Measurements from ENCODE around the gene HIGD1C. TPM values are rescaled to one million over a fixed set of nuclear protein-coding genes. Genes with fewer than 3 reads are reported as not detected.
"Not testable (repeated sequence)": the region's sequence is repeated elsewhere in the genome, so short reads cannot be mapped to it uniquely, and the experiment has no call there.

Gene HIGD1C
- not detected in 2 replicates for total RNA-seq (2014; rRNA removed; shearing (Covaris generic))

DNA sequence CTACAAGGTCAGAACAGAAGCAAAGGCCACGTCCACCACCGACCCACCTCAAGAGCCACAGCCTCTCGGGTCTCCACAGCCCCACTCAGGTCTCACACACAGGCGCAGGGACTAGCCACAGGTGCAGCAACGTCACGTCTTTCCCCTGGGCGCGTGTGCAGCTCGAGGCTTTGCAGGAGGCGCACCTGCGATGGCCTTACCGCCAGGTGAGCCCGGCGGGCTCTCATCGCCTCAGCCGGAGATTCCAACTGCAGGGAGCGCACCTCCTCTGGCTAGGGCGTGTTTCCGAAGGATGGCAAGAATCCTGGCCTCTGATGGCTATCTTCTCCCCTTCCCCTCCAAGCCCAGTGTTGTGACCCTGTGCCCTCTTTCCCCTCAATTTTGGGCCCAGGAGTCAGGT lies at the start of gene HIGD1C:
Gene HIGD1C (plus strand): TSS at position 35 of the 400 bp plus-strand sequence. CDS start 1,455 bp downstream, outside the sequence.
- H3K27ac ChIP-seq: no peak within 1 kb of the TSS
- no peaks in the 10 kb centered on the region for H3K4me1 ChIP-seq
- no peaks in the 10 kb centered on the region for H3K9me3 ChIP-seq (replicated peaks)
- no peaks in the 10 kb centered on the region for H3K27me3 ChIP-seq
- no peak within 1 kb of the TSS for H3K4me3 ChIP-seq
- no peaks in the 10 kb centered on the region for H3K36me3 ChIP-seq
- no peak for DNase-seq

GRCh38 chr12:50908479-50908878 lies 43.9 kb upstream of the HIGD1C start:
- not testable (repeated sequence) for H3K27me3 ChIP-seq; H3K36me3 ChIP-seq; H3K4me1 ChIP-seq; H3K9me3 ChIP-seq (replicated peaks); H3K4me3 ChIP-seq; DNase-seq; H3K27ac ChIP-seq

DNA sequence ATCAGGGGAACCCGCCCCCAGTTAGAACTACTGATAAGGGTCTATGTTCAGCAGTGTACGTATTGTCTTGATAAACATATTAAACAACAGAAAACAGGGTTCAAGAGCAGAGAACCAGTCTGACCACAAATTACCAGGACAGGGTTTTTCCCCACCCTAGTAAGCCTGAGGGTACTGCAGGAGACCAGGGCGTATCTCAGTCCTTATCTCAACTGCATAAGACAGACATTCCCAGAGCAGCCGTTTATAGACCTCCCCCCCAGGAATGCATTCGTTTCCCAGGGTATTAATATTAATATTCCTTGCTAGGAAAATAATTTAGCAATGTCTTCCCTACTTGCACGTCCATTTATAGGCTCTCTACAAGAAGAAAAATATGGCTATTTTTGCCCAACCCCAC lies 40.0 kb upstream of the HIGD1C start:
- not testable (repeated sequence) for H3K27ac ChIP-seq, H3K4me3 ChIP-seq, DNase-seq, H3K4me1 ChIP-seq, H3K27me3 ChIP-seq, H3K36me3 ChIP-seq
- H3K9me3 ChIP-seq (replicated peaks): peaks cover 11% of the 10 kb centered on the region

- Histone ChIP-seq H3K4me1 (no peaks in the 10 kb centered on the region), H3K27me3 (no peaks in the 10 kb centered on the region), H3K36me3 (no peaks in the 10 kb centered on the region)
Observed at GRCh38 chr12:50913224-50913623, 39.1 kb upstream of the HIGD1C start.

DNA sequence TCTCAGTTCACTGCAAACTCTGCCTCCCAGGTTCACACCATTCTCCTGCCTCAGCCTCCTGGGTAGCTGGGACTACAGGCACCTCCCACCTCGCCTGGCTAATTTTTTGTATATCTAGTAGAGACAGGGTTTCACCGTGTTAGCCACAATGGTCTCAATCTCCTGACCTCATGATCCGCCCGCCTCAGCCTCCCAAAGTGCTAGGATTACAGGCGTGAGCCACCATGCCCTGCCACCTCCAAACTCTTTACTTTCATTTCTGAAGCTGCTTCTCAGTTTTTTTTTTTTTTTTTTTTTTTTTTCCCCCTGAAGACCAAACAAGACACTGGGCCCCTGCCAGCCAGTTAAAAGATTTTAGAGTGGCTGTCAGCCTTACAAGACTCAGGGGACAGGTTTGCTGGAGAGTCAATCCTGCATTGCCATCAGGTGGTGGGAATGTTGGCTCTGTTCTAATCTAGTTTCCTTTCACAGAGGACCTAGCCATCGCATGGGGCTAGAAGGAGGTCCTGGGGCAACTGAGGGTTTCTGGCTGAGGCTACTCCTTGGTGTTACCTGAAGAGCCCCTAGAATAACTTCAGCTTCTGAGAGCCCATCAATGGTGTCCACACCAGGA lies 37.4 kb upstream of the HIGD1C start:
- Histone ChIP-seq H3K4me1 (no peaks in the 10 kb centered on the region), H3K27me3 (no peaks in the 10 kb centered on the region), H3K4me3 (no peak overlapping the region), H3K36me3 (no peaks in the 10 kb centered on the region), H3K27ac (no peak overlapping the region), H3K9me3 (replicated peaks) (peaks cover 11% of the 10 kb centered on the region)
- no peak for DNase-seq

More at GRCh38 chr12:50913224-50913623, 39.1 kb upstream of the HIGD1C start:
- H3K9me3 ChIP-seq (replicated peaks): peaks cover 11% of the 10 kb centered on the region
- DNase-seq: no peak
- no peak overlapping the region for H3K4me3 ChIP-seq
- H3K27ac ChIP-seq: no peak overlapping the region

GRCh38 chr12:50916292-50916691 lies 36.1 kb upstream of the HIGD1C start:
- Histone ChIP-seq H3K36me3 (no peaks in the 10 kb centered on the region), H3K4me3 (no peak overlapping the region), H3K27me3 (no peaks in the 10 kb centered on the region), H3K4me1 (no peaks in the 10 kb centered on the region), H3K27ac (no peak overlapping the region), H3K9me3 (replicated peaks) (peaks cover 11% of the 10 kb centered on the region)
- DNase-seq: no peak

DNA sequence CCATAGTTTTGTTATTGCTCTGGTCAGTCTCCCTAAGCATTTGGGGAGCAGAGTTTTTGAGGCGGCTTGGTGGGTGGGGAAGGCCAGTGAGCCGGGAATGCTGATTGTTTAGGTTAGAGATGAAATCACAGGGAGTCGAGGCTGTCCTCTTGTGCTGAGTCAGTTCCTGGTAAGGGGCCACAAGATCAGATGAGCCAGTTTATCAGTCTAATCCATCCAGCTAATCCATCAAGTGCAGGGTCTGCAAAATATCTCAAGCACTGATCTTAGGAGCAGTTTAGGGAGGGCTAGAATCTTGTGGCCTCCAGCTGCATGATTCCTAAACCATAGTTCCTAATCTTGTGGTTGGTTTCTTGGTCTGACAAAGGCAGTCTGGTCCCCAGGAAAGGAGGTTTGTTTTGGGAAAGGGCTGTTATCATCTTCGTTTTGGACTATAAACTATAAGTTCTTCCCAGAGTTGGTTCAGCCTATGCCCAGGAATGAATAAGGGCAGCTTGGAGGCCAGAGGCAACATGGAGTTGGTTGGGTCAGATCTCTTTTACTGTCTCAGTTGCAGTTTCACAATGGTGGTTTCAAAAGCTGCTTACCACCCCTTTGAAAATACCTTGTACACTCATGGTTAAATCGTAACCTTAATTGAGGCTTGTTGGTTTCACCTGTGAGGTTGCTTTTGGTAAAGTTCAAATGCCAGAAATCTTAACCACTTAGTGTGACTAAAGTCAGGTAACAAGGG lies 33.6 kb upstream of the HIGD1C start:
- Histone ChIP-seq H3K27ac (no peak overlapping the region), H3K4me1 (peaks cover 4% of the 10 kb centered on the region), H3K9me3 (replicated peaks) (peaks cover 2% of the 10 kb centered on the region), H3K4me3 (no peak overlapping the region), H3K36me3 (no peaks in the 10 kb centered on the region), H3K27me3 (no peaks in the 10 kb centered on the region)
- DNase-seq: no peak

- Histone ChIP-seq H3K27ac (no peak overlapping the region), H3K27me3 (no peaks in the 10 kb centered on the region), H3K36me3 (no peaks in the 10 kb centered on the region), H3K9me3 (replicated peaks) (no peaks in the 10 kb centered on the region; the same call in 1 of the 2 replicates), H3K4me3 (no peak overlapping the region), H3K4me1 (peaks cover 13% of the 10 kb centered on the region)
- DNase-seq: peak in 1 of 2 experiments; percentile 9
Observed at GRCh38 chr12:50922820-50923219, 29.5 kb upstream of the HIGD1C start.

DNA sequence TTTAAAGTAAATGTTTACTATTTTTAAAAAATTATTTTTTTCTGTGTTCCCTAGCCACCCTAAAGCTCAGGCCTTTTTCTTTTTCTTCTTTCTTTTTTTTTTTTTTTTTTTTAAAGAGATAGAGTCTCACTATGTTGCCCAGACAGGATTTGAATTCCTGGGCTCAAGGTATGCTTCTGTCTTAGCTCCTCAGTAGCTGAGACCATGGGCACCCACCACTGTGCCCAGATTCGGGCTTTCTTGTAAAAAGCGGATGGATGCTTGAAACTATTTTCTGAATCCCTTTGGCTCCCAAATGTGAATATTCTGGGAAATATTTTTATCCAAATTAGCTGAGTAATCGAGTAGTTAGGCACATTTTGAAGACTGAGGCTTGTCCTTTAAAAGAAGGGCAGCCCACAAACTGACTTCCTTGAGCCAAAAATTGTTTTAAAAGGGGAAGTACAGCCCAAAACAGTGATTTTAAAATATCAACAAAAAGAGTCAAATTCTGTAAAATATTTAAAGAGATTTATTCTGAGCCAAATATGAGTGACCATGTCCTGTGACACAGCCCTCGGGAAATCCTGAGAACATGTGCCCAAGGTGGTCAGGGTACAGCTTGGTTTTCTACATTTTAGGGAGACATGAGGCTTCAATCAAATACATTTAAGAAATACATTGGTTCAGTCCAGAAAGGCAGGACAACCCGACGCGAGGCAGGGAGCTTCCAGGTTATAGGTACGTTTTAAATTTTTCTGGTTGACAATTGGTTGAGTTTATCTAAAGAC lies 28.8 kb upstream of the HIGD1C start:
- H3K27me3 ChIP-seq: no peaks in the 10 kb centered on the region
- H3K4me3 ChIP-seq: peak overlapping the region; percentile 57
- peak overlapping the region; percentile 65 for H3K27ac ChIP-seq
- H3K36me3 ChIP-seq: no peaks in the 10 kb centered on the region
- DNase-seq: peak in 1 of 2 experiments; percentile 8
- H3K4me1 ChIP-seq: peaks cover 20% of the 10 kb centered on the region
- H3K9me3 ChIP-seq (replicated peaks): no peaks in the 10 kb centered on the region; the same call in 1 of the 2 replicates

DNA sequence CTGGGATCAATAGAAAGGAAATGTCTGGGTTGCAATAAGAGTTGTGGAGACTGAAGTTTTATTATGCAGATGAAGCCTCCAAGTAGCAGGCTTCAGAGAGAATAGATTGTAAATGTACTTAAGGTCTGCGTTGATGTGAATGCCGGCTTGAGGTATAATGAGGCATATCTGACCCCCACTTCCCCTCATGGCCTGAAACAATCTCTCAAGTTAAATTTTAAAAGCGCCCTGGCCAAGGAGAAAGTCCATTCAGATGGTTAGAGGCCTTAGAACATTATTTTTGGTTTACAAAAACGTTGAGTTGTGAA lies 28.3 kb upstream of the HIGD1C start:
- Histone ChIP-seq H3K4me1 (peaks cover 23% of the 10 kb centered on the region), H3K4me3 (peak overlapping the region; percentile 57), H3K9me3 (replicated peaks) (no peaks in the 10 kb centered on the region; the same call in 1 of the 2 replicates), H3K36me3 (no peaks in the 10 kb centered on the region), H3K27me3 (no peaks in the 10 kb centered on the region), H3K27ac (peak overlapping the region; percentile 65)
- DNase-seq: no peak

DNA sequence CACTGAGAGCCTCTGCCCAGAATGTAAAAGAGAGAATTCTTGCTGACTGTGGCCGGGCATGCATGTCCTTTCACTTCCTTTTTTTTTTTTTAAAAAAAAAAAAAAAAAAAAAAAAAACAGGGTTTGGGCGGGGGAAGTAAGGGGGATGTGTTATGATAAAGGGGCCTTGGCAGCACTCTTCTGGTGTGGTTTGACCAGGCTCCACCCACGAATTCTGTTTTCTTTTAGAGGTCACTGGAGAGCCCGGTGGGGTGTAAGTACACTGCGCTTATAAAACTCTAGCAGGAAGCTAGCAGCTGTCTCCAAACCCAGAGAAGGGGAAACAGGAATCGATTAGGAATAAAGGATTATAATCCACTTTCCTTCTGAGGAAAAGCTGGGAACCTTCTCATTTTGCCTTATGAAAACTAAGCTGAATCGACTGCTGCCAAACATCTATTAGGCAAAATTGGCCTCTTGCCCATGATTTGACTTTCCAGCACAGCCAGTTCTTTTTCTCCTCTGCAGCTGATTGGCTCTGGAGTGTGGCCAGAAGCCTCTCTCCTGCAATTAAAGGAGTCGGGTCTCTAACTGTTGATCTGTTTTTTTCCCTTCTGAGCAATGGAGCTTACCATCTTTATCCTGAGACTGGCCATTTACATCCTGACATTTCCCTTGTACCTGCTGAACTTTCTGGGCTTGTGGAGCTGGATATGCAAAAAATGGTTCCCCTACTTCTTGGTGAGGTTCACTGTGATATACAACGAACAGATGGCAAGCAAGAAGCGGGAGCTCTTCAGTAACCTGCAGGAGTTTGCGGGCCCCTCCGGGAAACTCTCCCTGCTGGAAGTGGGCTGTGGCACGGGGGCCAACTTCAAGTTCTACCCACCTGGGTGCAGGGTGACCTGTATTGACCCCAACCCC lies 27.7 kb upstream of the HIGD1C start:
- peak overlapping the region; percentile 65 for H3K27ac ChIP-seq

GRCh38 chr12:50925342-50925651 lies 27.0 kb upstream of the HIGD1C start:
- Histone ChIP-seq H3K4me1 (peaks cover 23% of the 10 kb centered on the region), H3K36me3 (no peaks in the 10 kb centered on the region), H3K27me3 (no peaks in the 10 kb centered on the region), H3K9me3 (replicated peaks) (no peaks in the 10 kb centered on the region; the same call in 1 of the 2 replicates), H3K4me3 (peak overlapping the region; percentile 57), H3K27ac (no peak overlapping the region)
- no peak for DNase-seq

More for the DNA sequence above, 27.7 kb upstream of the HIGD1C start:
- Histone ChIP-seq H3K36me3 (no peaks in the 10 kb centered on the region), H3K4me1 (peaks cover 23% of the 10 kb centered on the region), H3K27me3 (no peaks in the 10 kb centered on the region), H3K9me3 (replicated peaks) (no peaks in the 10 kb centered on the region; the same call in 1 of the 2 replicates), H3K4me3 (peak overlapping the region; percentile 57)
- DNase-seq: peak; percentile 90 to 96

DNA sequence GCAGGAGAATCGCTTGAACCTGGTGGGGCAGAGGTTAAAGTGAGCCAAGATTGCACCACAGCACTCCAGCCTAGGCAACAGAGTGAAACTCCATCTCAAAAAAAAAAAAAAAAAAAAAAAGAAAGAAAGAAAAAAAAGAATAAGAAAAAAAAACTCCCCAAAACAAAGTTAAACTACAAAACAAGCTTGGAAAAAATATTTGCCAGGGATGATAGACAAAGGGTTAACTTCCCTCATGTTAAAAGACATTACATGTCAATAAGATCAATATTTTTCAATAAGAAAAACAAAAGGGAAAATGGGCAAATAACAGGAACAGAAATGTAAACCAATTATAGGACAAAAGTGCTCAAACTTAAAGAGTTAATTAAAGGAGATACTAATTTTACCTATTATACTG lies 26.4 kb upstream of the HIGD1C start:
- Histone ChIP-seq H3K36me3 (no peaks in the 10 kb centered on the region), H3K4me1 (peaks cover 23% of the 10 kb centered on the region), H3K27ac (no peak overlapping the region), H3K4me3 (no peak overlapping the region), H3K9me3 (replicated peaks) (no peaks in the 10 kb centered on the region; the same call in 1 of the 2 replicates), H3K27me3 (no peaks in the 10 kb centered on the region)
- no peak for DNase-seq

- Histone ChIP-seq H3K9me3 (replicated peaks) (no peaks in the 10 kb centered on the region), H3K36me3 (no peaks in the 10 kb centered on the region), H3K27ac (no peak overlapping the region), H3K4me3 (no peak overlapping the region), H3K27me3 (no peaks in the 10 kb centered on the region), H3K4me1 (peaks cover 23% of the 10 kb centered on the region)
- DNase-seq: no peak
Observed at GRCh38 chr12:50926415-50926814, 25.9 kb upstream of the HIGD1C start.

Data from SJCRH30 (cell line).